NCI-H2227 (cell line): ENCODE data around the gene RFC2.
A peak's percentile ranks its signal among the peaks of the same experiment; 100 is the strongest.

Source experiments
- DNase-seq: peaks from one replicate; lab custom pipeline; 2025; ENCODE audit not compliant: unreplicated experiment; lab: John Stamatoyannopoulos, UW

RFC2 gene

GRCh38 chr7:74194686-74195085, 59.5 kb downstream of the RFC2 start:
- DNase-seq = no peak

- DNase-seq = no peak
Measured at GRCh38 chr7:74193913-74194312, 60.3 kb downstream of the RFC2 start.

- peak; percentile 86 for DNase-seq
Measured at GRCh38 chr7:74193054-74193453, 61.1 kb downstream of the RFC2 start.

- no peak for DNase-seq
Measured at GRCh38 chr7:74191231-74191630, 63.0 kb downstream of the RFC2 start.

GRCh38 chr7:74190259-74190658, 63.9 kb downstream of the RFC2 start:
- no peak for DNase-seq

GRCh38 chr7:74187915-74188675, 66.1 kb downstream of the RFC2 start:
- no peak for DNase-seq

GRCh38 chr7:74185636-74186035, 68.6 kb downstream of the RFC2 start:
- no peak for DNase-seq

- DNase-seq = no peak
Measured at GRCh38 chr7:74185016-74185415, 69.2 kb downstream of the RFC2 start.

GRCh38 chr7:74183653-74184450, 70.3 kb downstream of the RFC2 start:
- DNase-seq = no peak

GRCh38 chr7:74183142-74183541, 71.1 kb downstream of the RFC2 start:
- DNase-seq = no peak

- no peak for DNase-seq
Measured at GRCh38 chr7:74182453-74183090, 71.6 kb downstream of the RFC2 start.

GRCh38 chr7:74181821-74182220, 72.4 kb downstream of the RFC2 start:
- no peak for DNase-seq
